PC-3 (cell line): ENCODE data around the gene MYL7. TPM values are rescaled to one million over a fixed set of nuclear protein-coding genes. Genes with fewer than 3 reads are reported as not detected.
"Not testable (repeated sequence)": the region's sequence is repeated elsewhere in the genome, so short reads cannot be mapped to it uniquely, and the experiment has no call there.

Experiments used
- ATAC-seq: fragments of 200-7000 bp; cut with Tn5 transposase; 2 replicates; pipeline ENCODE4 v1.9.1; 2020; ENCODE audit warnings: mild to moderate bottlenecking, moderate library complexity
- BruUV-seq: library from RNA; stranded (reverse); fragments of 400-500 nt; replicated peaks from 2 replicates; lab custom pipeline; 2021; lab: Mats Ljungman, UMichigan
- CTCF ChIA-PET: fragments of 300-600 bp; sonication (Branson Sonifier 250); formaldehyde crosslinking; loops from one replicate; lab custom pipeline; 2022; ENCODE audit warnings: antibody characterized with exemption; lab: Charles Lee
- POLR2A ChIA-PET: fragments of 300-600 bp; sonication (Branson Sonifier 250); formaldehyde crosslinking; loops from one replicate; lab custom pipeline; 2022; ENCODE audit warnings: antibody characterized with exemption; ENCODE audit not compliant: unreplicated experiment; lab: Charles Lee
- DNase-seq: peaks from one replicate; pipeline ENCODE4 v3.0.0-alpha.2; 2015
- H2AFZ ChIP-seq: fragments of 300-600 bp; sonication (generic); 2 replicates; pipeline ENCODE4 v1.6.0; 2016; ENCODE audit warnings: antibody characterized with exemption, low read length
- H3F3A ChIP-seq: fragments of 300-600 bp; sonication (generic); one replicate; pipeline ENCODE4 v1.6.0; 2017; ENCODE audit warnings: antibody characterized with exemption, low read length, control low read depth, mild to moderate bottlenecking; ENCODE audit not compliant: unreplicated experiment
- H3K27ac ChIP-seq: fragments of 300-600 bp; sonication (generic); 2 replicates; pipeline ENCODE4 v1.5.1; 2016; ENCODE audit warnings: mild to moderate bottlenecking, low read length
- H3K27me3 ChIP-seq: fragments of 300-600 bp; sonication (generic); 2 replicates; pipeline ENCODE4 v1.6.1; 2016; ENCODE audit warnings: low read length, mixed read lengths
- H3K36me3 ChIP-seq: fragments of 300-600 bp; sonication (generic); 2 replicates; pipeline ENCODE4 v1.6.1; 2016; ENCODE audit warnings: low read depth, mixed run types, low read length, mixed read lengths
- H3K4me1 ChIP-seq: fragments of 300-600 bp; sonication (generic); 2 replicates; pipeline ENCODE4 v1.5.1; 2016; ENCODE audit warnings: low read length; ENCODE audit not compliant: insufficient read depth
- H3K4me2 ChIP-seq: fragments of 300-600 bp; sonication (generic); 2 replicates; pipeline ENCODE4 v1.6.0; 2016; ENCODE audit warnings: low read length
- H3K4me3 ChIP-seq: fragments of 300-600 bp; sonication (generic); 2 replicates; pipeline ENCODE4 v1.5.1; 2016; ENCODE audit warnings: mild to moderate bottlenecking, low read length, mixed read lengths
- H3K79me2 ChIP-seq: fragments of 300-600 bp; sonication (generic); 2 replicates; pipeline ENCODE4 v1.6.1; 2017; ENCODE audit warnings: low read length, mixed read lengths
- H3K9ac ChIP-seq: fragments of 300-600 bp; sonication (generic); 2 replicates; pipeline ENCODE4 v1.6.0; 2016; ENCODE audit warnings: mild to moderate bottlenecking, low read length
- H3K9me2 ChIP-seq: fragments of 300-600 bp; sonication (generic); replicated peaks from 2 replicates; pipeline ENCODE4 v1.6.1; 2016; ENCODE audit warnings: mixed run types, low read length, mixed read lengths
- H3K9me3 ChIP-seq: fragments of 300-600 bp; sonication (generic); 2 replicates; pipeline ENCODE4 v1.6.1; 2016; ENCODE audit warnings: low read length, mixed read lengths
- H4K20me1 ChIP-seq: fragments of 300-600 bp; sonication (generic); 2 replicates; pipeline ENCODE4 v1.6.1; 2016; ENCODE audit warnings: low read length, mixed read lengths
- EZH2 ChIP-seq: fragments of 300-600 bp; sonication (generic); IDR thresholded peaks from one replicate; pipeline ENCODE4 v1.6.1; 2017; ENCODE audit warnings: antibody characterized with exemption, mild to moderate bottlenecking, low read length; ENCODE audit not compliant: unreplicated experiment
- EZH2phosphoT487 ChIP-seq: fragments of 300-600 bp; sonication (generic); IDR thresholded peaks from 2 replicates; pipeline ENCODE4 v1.6.1; 2018; ENCODE audit warnings: mild to moderate bottlenecking, antibody characterized with exemption, low read length, borderline replicate concordance
- intact Hi-C: fragments of 100-400 bp; cut with micrococcal nuclease; formaldehyde crosslinking; loops from 2 replicates; pipeline ENCODE4 v1.9.0; 2023
- total RNA-seq: library from RNA; depleted of rRNA; stranded (reverse); fragments of >200 nt; gene quantifications from 2 replicates; pipeline ENCODE4 v1.2.3, GENCODE V29; 2014
- TF ChIP-seq, protein P1 (sequence below): fragments of 300-600 bp; sonication (generic); conservative IDR thresholded peaks from 2 replicates; pipeline ENCODE4 v1.5.1; 2017; ENCODE audit warnings: antibody characterized with exemption, low read depth, mild to moderate bottlenecking, low read length

The MYL7 gene
- total RNA-seq, 1 experiment from 2014 or later: not detected

GRCh38 chr7:44172803-44173424, 31.8 kb upstream of the MYL7 start:
- Histone ChIP-seq H3K79me2 (no peaks in the 10 kb centered on the region), H3K4me2 (no peak overlapping the region), H3K9me2 (no peaks in the 10 kb centered on the region), H3F3A (no peaks in the 10 kb centered on the region), H3K27ac (no peak overlapping the region), H3K27me3 (no peaks in the 10 kb centered on the region), H3K36me3 (no peaks in the 10 kb centered on the region), H3K9ac (no peak overlapping the region), H3K9me3 (no peaks in the 10 kb centered on the region), H3K4me1 (peaks cover 8% of the 10 kb centered on the region), H2AFZ (no peak overlapping the region), H3K4me3 (no peak overlapping the region), H4K20me1 (no peaks in the 10 kb centered on the region)
- ChIA-PET CTCF (no interaction called here), POLR2A (no interaction called here)
- DNase-seq (no peak), ATAC-seq (no peak)
- TF ChIP-seq EZH2phosphoT487 (no peak), EZH2 (no peak)
- TF ChIP-seq, protein P1, sequence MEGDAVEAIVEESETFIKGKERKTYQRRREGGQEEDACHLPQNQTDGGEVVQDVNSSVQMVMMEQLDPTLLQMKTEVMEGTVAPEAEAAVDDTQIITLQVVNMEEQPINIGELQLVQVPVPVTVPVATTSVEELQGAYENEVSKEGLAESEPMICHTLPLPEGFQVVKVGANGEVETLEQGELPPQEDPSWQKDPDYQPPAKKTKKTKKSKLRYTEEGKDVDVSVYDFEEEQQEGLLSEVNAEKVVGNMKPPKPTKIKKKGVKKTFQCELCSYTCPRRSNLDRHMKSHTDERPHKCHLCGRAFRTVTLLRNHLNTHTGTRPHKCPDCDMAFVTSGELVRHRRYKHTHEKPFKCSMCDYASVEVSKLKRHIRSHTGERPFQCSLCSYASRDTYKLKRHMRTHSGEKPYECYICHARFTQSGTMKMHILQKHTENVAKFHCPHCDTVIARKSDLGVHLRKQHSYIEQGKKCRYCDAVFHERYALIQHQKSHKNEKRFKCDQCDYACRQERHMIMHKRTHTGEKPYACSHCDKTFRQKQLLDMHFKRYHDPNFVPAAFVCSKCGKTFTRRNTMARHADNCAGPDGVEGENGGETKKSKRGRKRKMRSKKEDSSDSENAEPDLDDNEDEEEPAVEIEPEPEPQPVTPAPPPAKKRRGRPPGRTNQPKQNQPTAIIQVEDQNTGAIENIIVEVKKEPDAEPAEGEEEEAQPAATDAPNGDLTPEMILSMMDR: no peak
- no TSS peak for BruUV-seq
- intact Hi-C loops: no loop called here

GRCh38 chr7:44172352-44172751, 31.2 kb upstream of the MYL7 start:
- H3K9me2 ChIP-seq: no peaks in the 10 kb centered on the region
- BruUV-seq: no TSS peak
- H3K27ac ChIP-seq: no peak overlapping the region
- H3K9ac ChIP-seq: no peak overlapping the region
- no peaks in the 10 kb centered on the region for H3K27me3 ChIP-seq
- H3K9me3 ChIP-seq: no peaks in the 10 kb centered on the region
- no peaks in the 10 kb centered on the region for H3K79me2 ChIP-seq
- H2AFZ ChIP-seq: no peak overlapping the region
- ChIA-PET CTCF (no interaction called here), POLR2A (no interaction called here)
- peaks cover 3% of the 10 kb centered on the region for H3K4me1 ChIP-seq
- H3K4me2 ChIP-seq: no peak overlapping the region
- intact Hi-C loops: no loop called here
- H3K4me3 ChIP-seq: no peak overlapping the region
- no peaks in the 10 kb centered on the region for H4K20me1 ChIP-seq
- ATAC-seq (no peak), DNase-seq (no peak)
- no peaks in the 10 kb centered on the region for H3K36me3 ChIP-seq
- no peaks in the 10 kb centered on the region for H3F3A ChIP-seq
- TF ChIP-seq EZH2phosphoT487 (no peak), EZH2 (no peak)
- TF ChIP-seq, protein P1: no peak

DNA sequence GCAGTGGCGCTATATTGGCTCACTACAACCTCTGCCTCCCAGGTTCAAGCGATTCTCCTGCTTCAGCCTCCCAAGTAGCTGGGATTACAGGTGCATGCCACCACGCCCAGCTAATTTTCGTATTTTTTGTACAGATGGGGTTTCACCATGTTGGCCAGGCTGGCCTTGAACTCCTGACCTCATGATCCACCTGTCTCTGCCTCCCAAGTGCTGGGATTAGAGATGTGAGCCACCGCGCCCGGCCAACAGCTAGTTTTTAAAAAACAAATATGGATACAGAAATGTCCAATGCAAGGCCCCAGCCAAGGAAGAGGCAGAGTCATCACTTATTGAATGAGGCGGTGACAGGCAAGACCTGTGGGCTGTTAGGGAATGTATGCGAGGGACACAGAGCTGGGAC, 30.8 kb upstream of the MYL7 start:
- DNase-seq, H3K9ac ChIP-seq, H3F3A ChIP-seq, H3K27me3 ChIP-seq, H4K20me1 ChIP-seq, H3K9me2 ChIP-seq, ATAC-seq, POLR2A ChIA-PET, BruUV-seq, intact Hi-C loops, H3K4me1 ChIP-seq, H3K4me2 ChIP-seq, CTCF ChIA-PET, H3K9me3 ChIP-seq, H3K27ac ChIP-seq, H3K4me3 ChIP-seq, H3K79me2 ChIP-seq, H2AFZ ChIP-seq, H3K36me3 ChIP-seq: not testable (repeated sequence)
